Measurements from ENCODE around the gene MEF2D. TPM values are rescaled to one million over a fixed set of nuclear protein-coding genes. Genes with fewer than 3 reads are reported as not detected.

Gene MEF2D
- polyA plus RNA-seq: 25.0 TPM
- long read RNA-seq, donor 1: 0 reads
- long read RNA-seq, donor 2, partial matches to known transcripts: 6 of 6 reads
- long read RNA-seq, donor 2, other reads (novel, unspliced or antisense): 0 of 6 reads
- long read RNA-seq, donor 3: 0 reads
- long read RNA-seq, donor 4: 0 reads
- long read RNA-seq, donor 5: 0 reads
- long read RNA-seq, donor 6: 0 reads
- long read RNA-seq, donor 7: 0 reads
- long read RNA-seq, donor 8, partial matches to known transcripts: 7 of 8 reads
- long read RNA-seq, donor 8, other reads (novel, unspliced or antisense): 0 of 8 reads
- long read RNA-seq, donor 9: 0 reads
- long read RNA-seq, donor 10: 0 reads
- long read RNA-seq, donor 11, partial matches to known transcripts: 0 of 1 reads
- long read RNA-seq, donor 11, other reads (novel, unspliced or antisense): 0 of 1 reads

- Histone ChIP-seq H3K4me3 (ENCODE audit: low read length) (peak within 1 kb of the TSS; percentile 96), H3K9me3 (ENCODE audit: control insufficient read depth, low read depth, low read length) (no peaks in the 10 kb centered on the region), H3K4me1 (ENCODE audit: control insufficient read depth, insufficient read depth, low read length) (peaks cover 64% of the 10 kb centered on the region), H3K27me3 (ENCODE audit: control insufficient read depth, insufficient read depth, low read length) (no peaks in the 10 kb centered on the region), H3K27ac (ENCODE audit: low read length) (peak within 1 kb of the TSS; percentile 89), H3K36me3 (ENCODE audit: control insufficient read depth, insufficient read depth, low read length) (peaks cover 2% of the 10 kb centered on the region)
- no peak for DNase-seq
- WGBS (ENCODE audit: insufficient coverage, low lambda C conversion rate): no CpG with 5 or more reads among the region's 27 CpGs
Measured at GRCh38 chr1:156500543-156500792, at the start of gene MEF2D. Gene MEF2D, minus strand, starts transcription at chr1:156500775. Its CDS starts 17,483 bp downstream, at chr1:156483292.

GRCh38 chr1:156550346-156550745, 49.8 kb upstream of the MEF2D start:
- Histone ChIP-seq H3K4me1 (ENCODE audit: control insufficient read depth, insufficient read depth, low read length) (no peaks in the 10 kb centered on the region), H3K9me3 (ENCODE audit: control insufficient read depth, low read depth, low read length) (no peaks in the 10 kb centered on the region), H3K36me3 (ENCODE audit: control insufficient read depth, insufficient read depth, low read length) (peaks cover 13% of the 10 kb centered on the region), H3K27ac (ENCODE audit: low read length) (no peak overlapping the region), H3K27me3 (ENCODE audit: control insufficient read depth, insufficient read depth, low read length) (no peaks in the 10 kb centered on the region), H3K4me3 (ENCODE audit: low read length) (no peak overlapping the region)
- whole genome bisulfite sequencing (ENCODE audit: insufficient coverage, low lambda C conversion rate): 100% methylated on average over 1 of the region's 5 CpGs
- DNase-seq: no peak

DNA sequence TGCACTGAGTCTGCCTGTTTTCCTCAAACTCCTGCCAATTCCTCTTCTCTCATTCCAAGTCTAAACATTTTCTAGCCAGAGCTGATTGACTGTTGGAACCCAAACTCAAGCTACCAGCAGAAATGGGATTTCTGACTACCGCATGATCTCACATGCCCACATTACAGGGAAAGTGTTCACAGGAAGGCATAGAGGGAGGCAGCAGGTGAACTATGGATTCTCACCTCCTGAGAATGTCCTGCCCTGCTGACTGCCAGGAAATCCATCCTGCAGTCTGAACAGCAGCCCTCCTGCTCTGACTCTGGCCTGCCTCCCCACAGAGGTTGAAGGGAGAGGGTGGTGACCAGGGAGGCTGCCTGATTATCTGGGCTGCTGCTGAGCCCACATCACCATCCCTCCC, 49.3 kb upstream of the MEF2D start:
- H3K4me3 ChIP-seq (ENCODE audit: low read length): no peak overlapping the region
- no peak for DNase-seq
- H3K27ac ChIP-seq (ENCODE audit: low read length): no peak overlapping the region
- H3K36me3 ChIP-seq (ENCODE audit: control insufficient read depth, insufficient read depth, low read length): peaks cover 13% of the 10 kb centered on the region
- 100% methylated on average over 1 of the region's 1 CpG for WGBS (ENCODE audit: insufficient coverage, low lambda C conversion rate)
- H3K4me1 ChIP-seq (ENCODE audit: control insufficient read depth, insufficient read depth, low read length): no peaks in the 10 kb centered on the region
- H3K27me3 ChIP-seq (ENCODE audit: control insufficient read depth, insufficient read depth, low read length): no peaks in the 10 kb centered on the region
- no peaks in the 10 kb centered on the region for H3K9me3 ChIP-seq (ENCODE audit: control insufficient read depth, low read depth, low read length)

- WGBS (ENCODE audit: insufficient coverage, low lambda C conversion rate): no CpG with 5 or more reads among the region's 2 CpGs
Measured at GRCh38 chr1:156549390-156549789, 48.8 kb upstream of the MEF2D start.

DNA sequence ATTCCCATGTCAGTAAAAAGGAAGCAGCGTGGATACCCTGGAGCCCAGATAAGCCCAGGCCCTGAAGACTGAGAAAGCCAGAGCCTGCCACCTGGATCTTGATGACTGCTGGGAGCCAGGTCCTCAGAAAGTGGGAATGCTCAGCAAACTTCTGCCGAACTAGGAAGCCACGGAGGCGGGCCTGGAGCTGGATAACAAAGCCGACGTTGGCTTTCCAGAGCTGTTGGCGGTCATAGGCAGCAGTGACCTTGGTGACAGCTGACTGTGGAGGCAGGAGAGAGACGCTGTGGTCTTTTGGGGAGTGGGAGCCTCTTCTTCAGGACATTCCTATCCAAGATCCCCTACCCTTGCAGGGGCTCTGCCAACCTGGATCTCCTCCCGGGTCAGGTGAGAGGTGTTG, 47.4 kb upstream of the MEF2D start:
- Histone ChIP-seq H3K9me3 (ENCODE audit: control insufficient read depth, low read depth, low read length) (no peaks in the 10 kb centered on the region), H3K27me3 (ENCODE audit: control insufficient read depth, insufficient read depth, low read length) (no peaks in the 10 kb centered on the region), H3K27ac (ENCODE audit: low read length) (no peak overlapping the region), H3K4me3 (ENCODE audit: low read length) (no peak overlapping the region), H3K4me1 (ENCODE audit: control insufficient read depth, insufficient read depth, low read length) (no peaks in the 10 kb centered on the region), H3K36me3 (ENCODE audit: control insufficient read depth, insufficient read depth, low read length) (peaks cover 19% of the 10 kb centered on the region)
- DNase-seq: no peak
- no CpG with 5 or more reads among the region's 9 CpGs for WGBS (ENCODE audit: insufficient coverage, low lambda C conversion rate)

More at GRCh38 chr1:156549390-156549789, 48.8 kb upstream of the MEF2D start:
- H3K36me3 ChIP-seq (ENCODE audit: control insufficient read depth, insufficient read depth, low read length): peaks cover 13% of the 10 kb centered on the region
- H3K4me3 ChIP-seq (ENCODE audit: low read length): no peak overlapping the region
- no peaks in the 10 kb centered on the region for H3K9me3 ChIP-seq (ENCODE audit: control insufficient read depth, low read depth, low read length)
- H3K4me1 ChIP-seq (ENCODE audit: control insufficient read depth, insufficient read depth, low read length): no peaks in the 10 kb centered on the region
- no peak for DNase-seq
- H3K27ac ChIP-seq (ENCODE audit: low read length): no peak overlapping the region
- no peaks in the 10 kb centered on the region for H3K27me3 ChIP-seq (ENCODE audit: control insufficient read depth, insufficient read depth, low read length)

GRCh38 chr1:156547434-156547833, 46.9 kb upstream of the MEF2D start:
- WGBS (ENCODE audit: insufficient coverage, low lambda C conversion rate): 100% methylated on average over 1 of the region's 4 CpGs
- Histone ChIP-seq H3K4me1 (ENCODE audit: control insufficient read depth, insufficient read depth, low read length) (no peaks in the 10 kb centered on the region), H3K27ac (ENCODE audit: low read length) (no peak overlapping the region), H3K27me3 (ENCODE audit: control insufficient read depth, insufficient read depth, low read length) (no peaks in the 10 kb centered on the region), H3K9me3 (ENCODE audit: control insufficient read depth, low read depth, low read length) (no peaks in the 10 kb centered on the region), H3K4me3 (ENCODE audit: low read length) (no peak overlapping the region), H3K36me3 (ENCODE audit: control insufficient read depth, insufficient read depth, low read length) (peaks cover 19% of the 10 kb centered on the region)
- no peak for DNase-seq

GRCh38 chr1:156546267-156546666, 45.7 kb upstream of the MEF2D start:
- Histone ChIP-seq H3K27ac (ENCODE audit: low read length) (no peak overlapping the region), H3K27me3 (ENCODE audit: control insufficient read depth, insufficient read depth, low read length) (no peaks in the 10 kb centered on the region), H3K36me3 (ENCODE audit: control insufficient read depth, insufficient read depth, low read length) (peaks cover 19% of the 10 kb centered on the region), H3K4me3 (ENCODE audit: low read length) (no peak overlapping the region), H3K9me3 (ENCODE audit: control insufficient read depth, low read depth, low read length) (no peaks in the 10 kb centered on the region), H3K4me1 (ENCODE audit: control insufficient read depth, insufficient read depth, low read length) (peaks cover 2% of the 10 kb centered on the region)
- no CpG with 5 or more reads among the region's 3 CpGs for WGBS (ENCODE audit: insufficient coverage, low lambda C conversion rate)
- no peak for DNase-seq

DNA sequence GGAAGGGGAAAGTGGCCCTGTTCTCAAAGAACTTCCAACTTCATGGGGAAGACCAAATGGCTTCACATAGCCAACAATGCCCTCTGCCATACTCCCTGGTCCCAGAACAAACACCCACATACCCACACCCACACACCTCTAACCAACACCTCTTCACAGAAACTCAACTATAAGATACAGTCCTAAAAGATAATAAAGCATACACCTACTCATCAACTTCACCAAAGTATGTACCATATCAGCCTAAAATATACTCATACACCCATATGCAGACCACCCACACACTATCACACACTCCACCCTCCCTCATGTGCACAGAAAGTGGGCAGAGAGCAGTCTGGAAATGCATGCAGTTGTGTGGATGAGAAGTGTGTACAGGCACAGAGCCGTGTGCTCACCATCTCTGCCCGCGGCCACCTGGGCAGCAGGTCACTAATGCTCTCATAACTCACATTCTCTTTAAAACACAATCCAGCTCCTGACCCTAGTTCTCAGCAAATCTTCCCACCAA, 44.1 kb upstream of the MEF2D start:
- no CpG with 5 or more reads among the region's 3 CpGs for WGBS (ENCODE audit: insufficient coverage, low lambda C conversion rate)
- H3K36me3 ChIP-seq (ENCODE audit: control insufficient read depth, insufficient read depth, low read length): peaks cover 24% of the 10 kb centered on the region
- no peak overlapping the region for H3K4me3 ChIP-seq (ENCODE audit: low read length)
- no peak overlapping the region for H3K27ac ChIP-seq (ENCODE audit: low read length)
- H3K27me3 ChIP-seq (ENCODE audit: control insufficient read depth, insufficient read depth, low read length): no peaks in the 10 kb centered on the region
- no peak for DNase-seq
- H3K9me3 ChIP-seq (ENCODE audit: control insufficient read depth, low read depth, low read length): no peaks in the 10 kb centered on the region
- peaks cover 2% of the 10 kb centered on the region for H3K4me1 ChIP-seq (ENCODE audit: control insufficient read depth, insufficient read depth, low read length)

GRCh38 chr1:156543066-156543465, 42.5 kb upstream of the MEF2D start:
- Histone ChIP-seq H3K36me3 (ENCODE audit: control insufficient read depth, insufficient read depth, low read length) (peaks cover 30% of the 10 kb centered on the region), H3K4me1 (ENCODE audit: control insufficient read depth, insufficient read depth, low read length) (peaks cover 2% of the 10 kb centered on the region), H3K9me3 (ENCODE audit: control insufficient read depth, low read depth, low read length) (no peaks in the 10 kb centered on the region), H3K4me3 (ENCODE audit: low read length) (no peak overlapping the region), H3K27ac (ENCODE audit: low read length) (no peak overlapping the region), H3K27me3 (ENCODE audit: control insufficient read depth, insufficient read depth, low read length) (no peaks in the 10 kb centered on the region)
- WGBS (ENCODE audit: insufficient coverage, low lambda C conversion rate): no CpG with 5 or more reads among the region's 1 CpG
- DNase-seq: no peak

DNA sequence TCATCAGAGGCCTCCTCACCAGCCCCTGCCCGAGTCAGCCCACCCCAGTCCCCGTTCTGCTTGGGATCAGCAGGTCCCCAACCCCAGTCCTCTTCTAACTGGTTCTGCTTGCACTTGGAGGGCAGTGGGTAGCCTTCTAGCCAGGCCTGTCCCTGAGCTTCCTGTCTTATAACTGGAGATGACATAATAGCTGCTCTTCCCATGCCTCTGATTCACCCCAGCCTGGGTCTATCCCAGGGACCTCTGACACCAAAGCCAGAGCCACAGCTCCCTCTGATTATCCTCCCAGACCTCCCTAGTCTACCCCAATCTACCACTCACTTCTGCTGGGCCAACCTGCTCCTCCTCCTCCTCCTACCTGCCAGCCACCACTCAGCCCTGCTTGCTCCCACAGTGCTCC, 40.4 kb upstream of the MEF2D start:
- no peak overlapping the region for H3K4me3 ChIP-seq (ENCODE audit: low read length)
- H3K9me3 ChIP-seq (ENCODE audit: control insufficient read depth, low read depth, low read length): no peaks in the 10 kb centered on the region
- H3K27me3 ChIP-seq (ENCODE audit: control insufficient read depth, insufficient read depth, low read length): no peaks in the 10 kb centered on the region
- peaks cover 25% of the 10 kb centered on the region for H3K36me3 ChIP-seq (ENCODE audit: control insufficient read depth, insufficient read depth, low read length)
- H3K27ac ChIP-seq (ENCODE audit: low read length): no peak overlapping the region
- no CpG with 5 or more reads among the region's 2 CpGs for WGBS (ENCODE audit: insufficient coverage, low lambda C conversion rate)
- H3K4me1 ChIP-seq (ENCODE audit: control insufficient read depth, insufficient read depth, low read length): peaks cover 2% of the 10 kb centered on the region
- no peak for DNase-seq

DNA sequence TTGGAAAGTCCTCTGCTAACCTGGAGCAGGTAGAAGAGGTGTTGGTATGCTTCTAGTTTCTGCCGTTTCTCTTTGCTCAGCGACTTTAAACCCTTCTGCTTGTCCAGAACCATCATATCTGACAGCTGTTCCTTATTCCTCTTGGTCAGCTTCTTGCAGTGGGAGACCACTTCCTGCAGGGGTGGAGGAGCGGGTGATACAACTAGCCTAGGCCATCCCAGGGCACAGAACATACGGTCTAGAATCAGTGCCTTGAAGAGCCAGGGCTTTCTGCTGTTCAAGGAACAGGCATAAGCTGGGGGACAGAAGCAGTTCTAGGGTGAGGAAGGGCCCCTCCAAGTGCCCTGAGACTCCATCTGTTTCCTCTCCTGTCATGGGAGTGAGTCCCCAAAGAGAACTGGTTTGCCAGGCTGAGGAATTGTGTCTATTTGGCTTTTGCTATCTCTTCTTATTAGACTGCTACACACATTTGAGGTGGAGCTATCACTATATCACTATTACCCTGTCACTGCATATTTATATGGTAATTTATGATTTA, 39.3 kb upstream of the MEF2D start:
- Histone ChIP-seq H3K9me3 (ENCODE audit: control insufficient read depth, low read depth, low read length) (no peaks in the 10 kb centered on the region), H3K27me3 (ENCODE audit: control insufficient read depth, insufficient read depth, low read length) (no peaks in the 10 kb centered on the region), H3K27ac (ENCODE audit: low read length) (no peak overlapping the region), H3K36me3 (ENCODE audit: control insufficient read depth, insufficient read depth, low read length) (peaks cover 31% of the 10 kb centered on the region), H3K4me1 (ENCODE audit: control insufficient read depth, insufficient read depth, low read length) (peaks cover 2% of the 10 kb centered on the region), H3K4me3 (ENCODE audit: low read length) (no peak overlapping the region)
- no peak for DNase-seq
- no CpG with 5 or more reads among the region's 4 CpGs for WGBS (ENCODE audit: insufficient coverage, low lambda C conversion rate)
